Measurements from ENCODE around the gene MDFI. TPM values are rescaled to one million over a fixed set of nuclear protein-coding genes. Genes with fewer than 3 reads are reported as not detected.

MDFI gene
- total RNA-seq, 2 experiments from 2014 or later = not detected

- POLR2A ChIA-PET = no interaction called here
- DNase-seq (no peak), ATAC-seq (ENCODE audit: low read depth) (no peak)
- H3K27me3 Mint-ChIP-seq = peaks cover 5% of the 10 kb centered on the region
- peaks cover 9% of the 10 kb centered on the region for H3K4me1 Mint-ChIP-seq
- H3K36me3 Mint-ChIP-seq = no peaks in the 10 kb centered on the region
- H3K4me3 Mint-ChIP-seq = no peak overlapping the region
- no peak overlapping the region for H3K27ac Mint-ChIP-seq
- H3K9me3 Mint-ChIP-seq = no peaks in the 10 kb centered on the region
These were observed 41.4 kb downstream of the MDFI start for GRCh38 chr6:41679696-41680095.

- Mint-ChIP-seq H3K27me3 (peaks cover 5% of the 10 kb centered on the region), H3K9me3 (no peaks in the 10 kb centered on the region), H3K36me3 (no peaks in the 10 kb centered on the region), H3K4me1 (peaks cover 9% of the 10 kb centered on the region), H3K4me3 (no peak overlapping the region), H3K27ac (no peak overlapping the region)
- POLR2A ChIA-PET = no interaction called here
- DNase-seq (no peak), ATAC-seq (ENCODE audit: low read depth) (no peak)
These were observed 42.1 kb downstream of the MDFI start for GRCh38 chr6:41680182-41680965.

- H3K27ac Mint-ChIP-seq = peak overlapping the region; percentile 81
- peaks cover 3% of the 10 kb centered on the region for H3K27me3 Mint-ChIP-seq
- H3K36me3 Mint-ChIP-seq = no peaks in the 10 kb centered on the region
- no peaks in the 10 kb centered on the region for H3K9me3 Mint-ChIP-seq
- no peak overlapping the region for H3K4me3 Mint-ChIP-seq
- DNase-seq = peak; percentile 74
- ATAC-seq (ENCODE audit: low read depth) = peak; percentile 64
- POLR2A ChIA-PET = no interaction called here
- peaks cover 9% of the 10 kb centered on the region for H3K4me1 Mint-ChIP-seq
These were observed 43.8 kb downstream of the MDFI start for GRCh38 chr6:41682056-41682477.

- Mint-ChIP-seq H3K36me3 (no peaks in the 10 kb centered on the region), H3K27me3 (peaks cover 2% of the 10 kb centered on the region)
- ATAC-seq (ENCODE audit: low read depth) = no peak
These were observed 44.4 kb downstream of the MDFI start for GRCh38 chr6:41682497-41683272.

GRCh38 chr6:41683273-41683522 is 44.9 kb downstream of the MDFI start:
- POLR2A ChIA-PET = interaction anchor here (0.9 to 1.3 kb wide), 4 partner anchors 33 to 81 kb away, joined by 4 to 7 read pairs (median 6); no protein-coding TSS in a partner anchor
- peak; percentile 43 for ATAC-seq (ENCODE audit: low read depth)

More at GRCh38 chr6:41682497-41683272, 44.4 kb downstream of the MDFI start:
- peaks cover 9% of the 10 kb centered on the region for H3K4me1 Mint-ChIP-seq
- no peaks in the 10 kb centered on the region for H3K9me3 Mint-ChIP-seq
- H3K27ac Mint-ChIP-seq = peak overlapping the region; percentile 81
- POLR2A ChIA-PET = interaction anchor here (0.9 to 1.3 kb wide), 4 partner anchors 33 to 80 kb away, joined by 4 to 7 read pairs (median 6); no protein-coding TSS in a partner anchor
- peak overlapping the region; percentile 78 for H3K4me3 Mint-ChIP-seq
- DNase-seq = peak; percentile 45

GRCh38 chr6:41683523-41684310 is 45.4 kb downstream of the MDFI start:
- DNase-seq (peak; percentile 90), ATAC-seq (ENCODE audit: low read depth) (peak; percentile 91)
- Mint-ChIP-seq H3K9me3 (no peaks in the 10 kb centered on the region), H3K4me3 (peak overlapping the region; percentile 78), H3K27ac (peak overlapping the region; percentile 81), H3K36me3 (peaks cover 2% of the 10 kb centered on the region), H3K4me1 (peaks cover 9% of the 10 kb centered on the region), H3K27me3 (peaks cover 2% of the 10 kb centered on the region)
- POLR2A ChIA-PET = interaction anchor here (0.9 to 1.3 kb wide), 4 partner anchors 32 to 81 kb away, joined by 4 to 7 read pairs (median 6); no protein-coding TSS in a partner anchor

More at GRCh38 chr6:41683273-41683522, 44.9 kb downstream of the MDFI start:
- peak overlapping the region; percentile 78 for H3K4me3 Mint-ChIP-seq
- peak overlapping the region; percentile 81 for H3K27ac Mint-ChIP-seq
- peaks cover 1% of the 10 kb centered on the region for H3K36me3 Mint-ChIP-seq
- peaks cover 2% of the 10 kb centered on the region for H3K27me3 Mint-ChIP-seq
- no peak for DNase-seq
- no peaks in the 10 kb centered on the region for H3K9me3 Mint-ChIP-seq
- H3K4me1 Mint-ChIP-seq = peaks cover 9% of the 10 kb centered on the region

- Mint-ChIP-seq H3K36me3 (peaks cover 2% of the 10 kb centered on the region), H3K27me3 (peaks cover 2% of the 10 kb centered on the region), H3K4me1 (peaks cover 12% of the 10 kb centered on the region), H3K27ac (no peak overlapping the region), H3K4me3 (no peak overlapping the region), H3K9me3 (no peaks in the 10 kb centered on the region)
- POLR2A ChIA-PET = interaction anchor here (0.8 to 1.3 kb wide), 2 partner anchors 31 to 49 kb away, joined by 3 to 4 read pairs; no protein-coding TSS in a partner anchor
- ATAC-seq (ENCODE audit: low read depth) = no peak
- peak; percentile 20 for DNase-seq
These were observed 46.3 kb downstream of the MDFI start for GRCh38 chr6:41684311-41685180.

GRCh38 chr6:41685641-41686380 is 47.5 kb downstream of the MDFI start:
- POLR2A ChIA-PET = interaction anchor here (0.6 kb wide), 1 partner anchor 16 kb away, joined by 4 read pairs; no protein-coding TSS in a partner anchor
- H3K9me3 Mint-ChIP-seq = no peaks in the 10 kb centered on the region
- no peak for ATAC-seq (ENCODE audit: low read depth)
- H3K4me3 Mint-ChIP-seq = no peak overlapping the region
- H3K36me3 Mint-ChIP-seq = peaks cover 2% of the 10 kb centered on the region
- peaks cover 11% of the 10 kb centered on the region for H3K4me1 Mint-ChIP-seq
- peak; percentile 7 for DNase-seq
- no peak overlapping the region for H3K27ac Mint-ChIP-seq
- H3K27me3 Mint-ChIP-seq = peaks cover 2% of the 10 kb centered on the region

- DNase-seq = no peak
- no peak overlapping the region for H3K4me3 Mint-ChIP-seq
- peaks cover 2% of the 10 kb centered on the region for H3K36me3 Mint-ChIP-seq
- peaks cover 7% of the 10 kb centered on the region for H3K4me1 Mint-ChIP-seq
- ATAC-seq (ENCODE audit: low read depth) = no peak
- POLR2A ChIA-PET = no interaction called here
- H3K27ac Mint-ChIP-seq = no peak overlapping the region
- H3K9me3 Mint-ChIP-seq = no peaks in the 10 kb centered on the region
- no peaks in the 10 kb centered on the region for H3K27me3 Mint-ChIP-seq
These were observed 49.4 kb downstream of the MDFI start for GRCh38 chr6:41687501-41688175.

- H3K4me3 Mint-ChIP-seq = no peak overlapping the region
- no peak for DNase-seq
- H3K27ac Mint-ChIP-seq = peak overlapping the region; percentile 80
- peaks cover 7% of the 10 kb centered on the region for H3K4me1 Mint-ChIP-seq
- POLR2A ChIA-PET = no interaction called here
- ATAC-seq (ENCODE audit: low read depth) = no peak
- H3K9me3 Mint-ChIP-seq = no peaks in the 10 kb centered on the region
- no peaks in the 10 kb centered on the region for H3K27me3 Mint-ChIP-seq
- H3K36me3 Mint-ChIP-seq = peaks cover 2% of the 10 kb centered on the region
These were observed 50.1 kb downstream of the MDFI start for GRCh38 chr6:41688256-41688965.

All from activated naive CD8-positive, alpha-beta T cell treated with anti-CD3 and anti-CD28 coated beads, Interleukin-2, amount 10 ng/mL, durations not matched to agents 7 days and 5 days (primary cell).